Measurements from ENCODE around the gene RGS11.

The RGS11 gene

GRCh38 chr16:228151-228851 lies 47.4 kb downstream of the RGS11 start:
- DNase-seq: no peak

GRCh38 chr16:220021-220420 lies 55.7 kb downstream of the RGS11 start:
- no peak for DNase-seq

Measured in NCI-H187 treated with DMSO at 0.1 percent for 48 hours (cell line).